GM12878 (cell line): ENCODE results near the gene OSBPL2. TPM values are rescaled to one million over a fixed set of nuclear protein-coding genes. Genes with fewer than 3 reads are reported as not detected.

Experiments used
- ATAC-seq: fragments of 200-7000 bp; cut with Tn5 transposase; 3 replicates; pipeline ENCODE4 v1.9.1; 2020; ENCODE audit warnings: mild to moderate bottlenecking, moderate library complexity
- BruUV-seq: library from RNA; stranded (reverse); fragments of 400-500 nt; replicated peaks from 2 replicates; lab custom pipeline; 2021; lab: Mats Ljungman, UMichigan
- CTCF ChIA-PET: fragments of 300-600 bp; sonication (Branson Sonifier 250); formaldehyde crosslinking; extraction: SDS; loops from one replicate; lab custom pipeline; 2021; ENCODE audit warnings: inconsistent platforms; lab: Yijun Ruan, JAX
- POLR2A ChIA-PET: fragments of 350-600 bp; formaldehyde crosslinking; extraction: SDS; loops from one replicate; lab custom pipeline; 2021; ENCODE audit warnings: inconsistent platforms; lab: Charles Lee
- RAD21 ChIA-PET: fragments of 300-600 bp; sonication (Branson Sonifier 250); formaldehyde crosslinking; loops from one replicate; lab custom pipeline; 2023; ENCODE audit warnings: antibody characterized with exemption; ENCODE audit not compliant: unreplicated experiment; lab: Charles Lee
- SMC1A ChIA-PET: fragments of 300-600 bp; sonication (Branson Sonifier 250); formaldehyde crosslinking; loops from one replicate; lab custom pipeline; 2023; ENCODE audit not compliant: unreplicated experiment, uncharacterized antibody; lab: Charles Lee
- DNase-seq: peaks from one replicate; pipeline ENCODE4 v3.0.0-alpha.2; 2011; ENCODE audit warnings: low read depth, low spot score
- FAIRE-seq: peaks from 3 replicates; lab custom pipeline; 2011; peaks lifted over from hg19 to GRCh38; lab: Jason Lieb, UNC
- H2AFZ ChIP-seq: 2 replicates; pipeline ENCODE4 v1.6.0; 2011; ENCODE audit warnings: low read depth, low read length, control low read depth; ENCODE audit not compliant: control insufficient read depth
- H3K27ac ChIP-seq: 2 replicates; pipeline ENCODE4 v1.5.1; 2011; ENCODE audit warnings: control low read depth; ENCODE audit not compliant: control insufficient read depth, insufficient read depth
- H3K27me3 ChIP-seq, 2 experiments: replicated peaks in 1 of 2; 2 replicates each; pipeline versions ENCODE4 v1.6.0 to v1.6.1; 2011; ENCODE audit warnings: low read length in 1 of 2; ENCODE audit not compliant: control insufficient read depth in 2 of 2, insufficient read depth in 2 of 2
- H3K36me3 ChIP-seq, 2 experiments: 2 replicates each; pipeline ENCODE4 v1.5.1; 2011; ENCODE audit warnings: low read length in 1 of 2; ENCODE audit not compliant: control insufficient read depth in 2 of 2, insufficient read depth in 2 of 2
- H3K4me1 ChIP-seq: 2 replicates; pipeline ENCODE4 v1.6.1; 2011; ENCODE audit warnings: mild to moderate bottlenecking, low read length, moderate library complexity, mixed read lengths; ENCODE audit not compliant: control insufficient read depth, insufficient read depth
- H3K4me2 ChIP-seq: 2 replicates; pipeline ENCODE4 v1.6.0; 2011; ENCODE audit warnings: control low read depth; ENCODE audit not compliant: control insufficient read depth, insufficient read depth
- H3K4me3 ChIP-seq: fragments of 200-600 bp; sonication (generic); 2 replicates; pipeline ENCODE4 v1.5.1; 2016
- H3K79me2 ChIP-seq: 2 replicates; pipeline ENCODE4 v1.6.0; 2011; ENCODE audit warnings: low read length; ENCODE audit not compliant: control insufficient read depth, insufficient read depth
- H3K9ac ChIP-seq: 2 replicates; pipeline ENCODE4 v1.8.0; 2011; ENCODE audit warnings: low read length, control low read depth, mixed read lengths; ENCODE audit not compliant: control insufficient read depth, insufficient read depth
- H3K9me3 ChIP-seq: replicated peaks from 3 replicates; pipeline ENCODE4 v1.5.1; 2011; ENCODE audit warnings: mild to moderate bottlenecking, low read length; ENCODE audit not compliant: control insufficient read depth, insufficient read depth
- H4K20me1 ChIP-seq: 2 replicates; pipeline ENCODE4 v1.6.0; 2011; ENCODE audit not compliant: control insufficient read depth, insufficient read depth
- BRCA1 ChIP-seq: IDR thresholded peaks from 2 replicates; pipeline ENCODE4 v1.6.1; 2011; ENCODE audit warnings: low read depth, low read length, improper control_type of control experiment
- CHD1 ChIP-seq: IDR thresholded peaks from 2 replicates; pipeline ENCODE4 v1.6.1; 2012; ENCODE audit warnings: low read depth, low read length, improper control_type of control experiment
- HDAC2 ChIP-seq: fragments of 200-600 bp; sonication (generic); IDR thresholded peaks from 2 replicates; pipeline ENCODE4 v1.6.1; 2017
- HDAC6 ChIP-seq: fragments of 200-600 bp; sonication (generic); IDR thresholded peaks from one replicate; pipeline ENCODE4 v1.8.0; 2017; ENCODE audit warnings: antibody characterized with exemption; ENCODE audit not compliant: unreplicated experiment
- NFIC ChIP-seq: IDR thresholded peaks from 2 replicates; pipeline ENCODE4 v1.6.1; 2012; ENCODE audit warnings: low read depth, mild to moderate bottlenecking, inconsistent platforms, low read length, moderate library complexity
- RFX5 ChIP-seq: IDR thresholded peaks from 2 replicates; pipeline ENCODE4 v1.6.1; 2011; ENCODE audit warnings: low read depth, low read length, improper control_type of control experiment
- SMC3 ChIP-seq: IDR thresholded peaks from 2 replicates; pipeline ENCODE4 v1.6.1; 2011; ENCODE audit warnings: low read length, improper control_type of control experiment, borderline replicate concordance
- ZNF274 ChIP-seq: IDR thresholded peaks from one replicate; pipeline ENCODE4 v1.8.0; 2011; ENCODE audit not compliant: insufficient read length, insufficient read depth
- WGBS: methylation state at CpG from one replicate; pipeline ENCODE4 v1.1.6; 2016; ENCODE audit warnings: low lambda C conversion rate; ENCODE audit not compliant: insufficient replicate concordance, insufficient coverage; ENCODE audit errors: missing lambda C conversion rate; 5-methylcytosine and 5-hydroxymethylcytosine counted together
- in situ Hi-C: fragments of 300-500 bp; cut with MboI; formaldehyde crosslinking; loops from 9 replicates; pipeline ENCODE4 v1.14.3; 2018; ENCODE audit warnings: mixed read lengths
- intact Hi-C: fragments of 100-400 bp; cut with micrococcal nuclease; formaldehyde crosslinking; loops from one replicate; pipeline ENCODE4 v1.14.2; 2022; ENCODE audit not compliant: unreplicated experiment
- polyA plus RNA-seq, 11 experiments: library from polyadenylated mRNA; depleted of rRNA in 4 of 11; unstranded in 6 of 11; stranded (reverse) in 5 of 11; fragments of >200 nt; fragmentation: Nextera tagmentation in 4 of 11; fragmentation: Illumina TruSeq in 1 of 11; extraction: Ambion mirVana in 4 of 11; extraction: Trizol in 1 of 11; gene quantifications; 1 replicate in 1 of 11; 2 replicates in 10 of 11; pipeline versions ENCODE4 v1.2.1 to v1.2.3, GENCODE V29; 2011 to 2016; ENCODE audit warnings: inconsistent platforms in 2 of 11, missing spikeins in 2 of 11, low read depth in 1 of 11
- total RNA-seq, 4 experiments: library from RNA; depleted of rRNA in 3 of 4; stranded (reverse); fragments of >200 nt in 3 of 4; fragmentation: Illumina TruSeq in 1 of 4; extraction: Trizol in 1 of 4; gene quantifications; 2 replicates each; pipeline versions ENCODE4 v1.2.1 to v1.2.3, GENCODE V29; 2013 to 2021
- TF ChIP-seq, protein P1 (sequence below): fragments of 450-650 bp; conservative IDR thresholded peaks from 2 replicates; pipeline ENCODE4 v1.6.1; 2017; ENCODE audit warnings: mild to moderate bottlenecking, moderate library complexity

Gene OSBPL2
- total and polyA plus RNA-seq, 10 of the 15 experiments (the other 5 are each of a cell fraction or from before 2014, with no cell fraction given): 2.8 to 22.3 (median 14.7) TPM

DNA sequence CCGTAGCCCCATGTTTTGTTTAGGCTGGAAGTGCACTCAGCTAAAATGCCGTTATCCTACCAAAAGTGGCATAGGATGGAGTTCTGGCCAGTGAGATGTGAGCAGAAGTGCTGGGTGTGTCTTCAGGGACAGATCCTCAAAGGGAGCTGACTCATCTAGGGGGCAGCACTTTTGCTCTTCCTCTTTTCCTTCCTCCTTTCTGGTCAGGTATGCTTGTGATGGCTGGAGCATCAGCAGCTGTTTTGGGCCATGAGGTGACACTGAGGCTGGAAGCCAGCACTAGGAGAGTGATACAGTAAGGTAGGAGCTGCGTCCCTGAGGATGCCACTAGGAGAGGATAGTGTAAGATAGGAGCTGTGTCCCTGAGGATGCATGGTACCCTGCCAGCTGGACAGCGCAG, 4.6 kb upstream of the OSBPL2 start:
- ATAC-seq: no peak
- RAD21 ChIA-PET: no interaction called here
- peaks cover 1% of the 10 kb centered on the region; the same call in 1 of the 2 replicates for H3K79me2 ChIP-seq
- no TSS peak for BruUV-seq
- H3K9ac ChIP-seq: no peak overlapping the region
- H3K4me2 ChIP-seq: no peak overlapping the region
- no peak for TF ChIP-seq CHD1
- TF ChIP-seq RFX5: no peak
- TF ChIP-seq HDAC6: no peak
- TF ChIP-seq HDAC2: no peak
- TF ChIP-seq NFIC: no peak
- TF ChIP-seq SMC3: no peak
- no peak for TF ChIP-seq ZNF274
- TF ChIP-seq, protein P1, sequence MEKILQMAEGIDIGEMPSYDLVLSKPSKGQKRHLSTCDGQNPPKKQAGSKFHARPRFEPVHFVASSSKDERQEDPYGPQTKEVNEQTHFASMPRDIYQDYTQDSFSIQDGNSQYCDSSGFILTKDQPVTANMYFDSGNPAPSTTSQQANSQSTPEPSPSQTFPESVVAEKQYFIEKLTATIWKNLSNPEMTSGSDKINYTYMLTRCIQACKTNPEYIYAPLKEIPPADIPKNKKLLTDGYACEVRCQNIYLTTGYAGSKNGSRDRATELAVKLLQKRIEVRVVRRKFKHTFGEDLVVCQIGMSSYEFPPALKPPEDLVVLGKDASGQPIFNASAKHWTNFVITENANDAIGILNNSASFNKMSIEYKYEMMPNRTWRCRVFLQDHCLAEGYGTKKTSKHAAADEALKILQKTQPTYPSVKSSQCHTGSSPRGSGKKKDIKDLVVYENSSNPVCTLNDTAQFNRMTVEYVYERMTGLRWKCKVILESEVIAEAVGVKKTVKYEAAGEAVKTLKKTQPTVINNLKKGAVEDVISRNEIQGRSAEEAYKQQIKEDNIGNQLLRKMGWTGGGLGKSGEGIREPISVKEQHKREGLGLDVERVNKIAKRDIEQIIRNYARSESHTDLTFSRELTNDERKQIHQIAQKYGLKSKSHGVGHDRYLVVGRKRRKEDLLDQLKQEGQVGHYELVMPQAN: no peak
- no peak for TF ChIP-seq BRCA1
- WGBS: 52% methylated on average over 4 of the region's 4 CpGs
- H3K27me3 ChIP-seq: no peaks in the 10 kb centered on the region
- CTCF ChIA-PET: interaction anchor here (0.6 kb wide), 1 partner anchor 573 kb away, joined by 3 read pairs; no protein-coding TSS in a partner anchor
- H4K20me1 ChIP-seq: no peaks in the 10 kb centered on the region
- POLR2A ChIA-PET: no interaction called here
- intact Hi-C loops (no loop called here), in situ Hi-C loops (no loop called here)
- no peak overlapping the region for H3K27ac ChIP-seq
- H3K9me3 ChIP-seq: no peaks in the 10 kb centered on the region; the same call in 2 of the 3 replicates
- SMC1A ChIA-PET: no interaction called here
- H2AFZ ChIP-seq: no peak overlapping the region
- no peak overlapping the region for H3K4me3 ChIP-seq
- H3K4me1 ChIP-seq: peaks cover 5% of the 10 kb centered on the region
- no peak for DNase-seq
- H3K36me3 ChIP-seq: no peaks in the 10 kb centered on the region
- FAIRE-seq: no peak
